NCI-H1417 treated with DMSO at 0.1 percent for 48 hours (cell line): ENCODE measurements around the gene AAK1.
"Not testable (repeated sequence)": the region's sequence is repeated elsewhere in the genome, so short reads cannot be mapped to it uniquely, and the experiment has no call there.

Experiments used
- DNase-seq: peaks from one replicate; lab custom pipeline; 2025; lab: John Stamatoyannopoulos, UW

AAK1 gene

GRCh38 chr2:69625078-69625795 is 18.3 kb downstream of the AAK1 start:
- no peak for DNase-seq

- DNase-seq, result no peak
Observed at GRCh38 chr2:69624611-69625010, 18.9 kb downstream of the AAK1 start.

GRCh38 chr2:69624131-69624530 is 19.4 kb downstream of the AAK1 start:
- no peak for DNase-seq

- DNase-seq, result no peak
Observed at GRCh38 chr2:69623236-69623635, 20.3 kb downstream of the AAK1 start.

GRCh38 chr2:69622805-69623204 is 20.7 kb downstream of the AAK1 start:
- DNase-seq, result not testable (repeated sequence)

GRCh38 chr2:69622017-69622540 is 21.5 kb downstream of the AAK1 start:
- not testable (repeated sequence) for DNase-seq

GRCh38 chr2:69621440-69621839 is 22.1 kb downstream of the AAK1 start:
- no peak for DNase-seq

GRCh38 chr2:69620870-69621269 is 22.7 kb downstream of the AAK1 start:
- no peak for DNase-seq

GRCh38 chr2:69619725-69620124 is 23.8 kb downstream of the AAK1 start:
- DNase-seq, result no peak

GRCh38 chr2:69618362-69618761 is 25.2 kb downstream of the AAK1 start:
- no peak for DNase-seq

- no peak for DNase-seq
Observed at GRCh38 chr2:69617744-69618143, 25.8 kb downstream of the AAK1 start.

GRCh38 chr2:69616755-69617154 is 26.8 kb downstream of the AAK1 start:
- DNase-seq, result no peak

GRCh38 chr2:69615969-69616368 is 27.6 kb downstream of the AAK1 start:
- no peak for DNase-seq

- no peak for DNase-seq
Observed at GRCh38 chr2:69615078-69615625, 28.4 kb downstream of the AAK1 start.

GRCh38 chr2:69612707-69613106 is 30.8 kb downstream of the AAK1 start:
- no peak for DNase-seq

GRCh38 chr2:69612200-69612599 is 31.3 kb downstream of the AAK1 start:
- no peak for DNase-seq

- DNase-seq, result no peak
Observed at GRCh38 chr2:69608109-69608508, 35.4 kb downstream of the AAK1 start.

- not testable (repeated sequence) for DNase-seq
Observed at GRCh38 chr2:69606771-69607170, 36.8 kb downstream of the AAK1 start.

- no peak for DNase-seq
Observed at GRCh38 chr2:69605284-69605683, 38.3 kb downstream of the AAK1 start.

GRCh38 chr2:69604836-69605235 is 38.7 kb downstream of the AAK1 start:
- DNase-seq, result no peak

GRCh38 chr2:69604026-69604678 is 39.4 kb downstream of the AAK1 start:
- DNase-seq, result no peak

GRCh38 chr2:69603146-69603743 is 40.3 kb downstream of the AAK1 start:
- DNase-seq, result no peak

GRCh38 chr2:69601179-69601612 is 42.3 kb downstream of the AAK1 start:
- no peak for DNase-seq
